Adipose tissue (tissue), 3 donors: Measurements from ENCODE around the gene SGIP1. TPM values are rescaled to one million over a fixed set of nuclear protein-coding genes. Genes with fewer than 3 reads are reported as not detected.

ENCODE experiments used
- polyA plus RNA-seq, 3 donors: library from polyadenylated mRNA; stranded (reverse); fragments of 200-250 nt; gene quantifications; one replicate each; pipeline ENCODE4 v1.2.3, GENCODE V29; 2013
- donor health status: healthy with polysubstance abuse.
- donor health status: Bipolar disorder and iron deficiency.
- donor health status: healthy.

Gene SGIP1
- polyA plus RNA-seq, 3 donors, result 0.24 to 2.5 (median 2.1) TPM

Other genes with a start within 250 kb of the SGIP1 start
- under 1 TPM; 0.21 to 0.83 (median 0.67) TPM for gene DYNLT5, start 218.3 kb downstream of the SGIP1 start, polyA plus RNA-seq